ENCODE measurements around the gene KCNN3. TPM values are rescaled to one million over a fixed set of nuclear protein-coding genes. Genes with fewer than 3 reads are reported as not detected.

Gene KCNN3
- total RNA-seq, 6 experiments from 2014 or later = not detected

DNA sequence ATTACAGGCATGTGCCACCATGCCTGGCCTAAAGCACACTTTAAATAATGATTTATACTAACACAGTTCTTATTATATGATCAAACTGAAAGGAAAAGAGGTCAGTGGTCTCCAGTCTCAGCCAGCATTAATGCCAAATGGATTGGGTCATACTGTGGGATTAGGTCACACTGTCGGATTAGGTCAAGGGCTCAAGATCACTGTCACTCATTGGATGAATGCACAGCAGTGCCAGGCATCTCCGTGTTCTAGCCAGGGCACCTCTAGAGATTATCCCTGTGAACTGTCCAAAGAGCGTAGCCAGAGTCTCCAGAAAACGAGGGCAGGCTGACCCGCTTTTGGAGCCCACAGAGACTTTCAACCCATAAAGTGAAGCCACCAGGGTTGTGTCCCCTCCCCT lies 70.9 kb downstream of the KCNN3 start:
- Mint-ChIP-seq H3K27ac (no peak overlapping the region), H3K27me3 (ENCODE audit: insufficient read depth) (peaks cover 51% of the 10 kb centered on the region), H3K9me3 (no peaks in the 10 kb centered on the region), H3K4me1 (ENCODE audit: low read depth) (no peaks in the 10 kb centered on the region), H3K4me3 (no peak overlapping the region), H3K36me3 (ENCODE audit: low read depth) (no peaks in the 10 kb centered on the region)
- TF ChIP-seq, protein P1, sequence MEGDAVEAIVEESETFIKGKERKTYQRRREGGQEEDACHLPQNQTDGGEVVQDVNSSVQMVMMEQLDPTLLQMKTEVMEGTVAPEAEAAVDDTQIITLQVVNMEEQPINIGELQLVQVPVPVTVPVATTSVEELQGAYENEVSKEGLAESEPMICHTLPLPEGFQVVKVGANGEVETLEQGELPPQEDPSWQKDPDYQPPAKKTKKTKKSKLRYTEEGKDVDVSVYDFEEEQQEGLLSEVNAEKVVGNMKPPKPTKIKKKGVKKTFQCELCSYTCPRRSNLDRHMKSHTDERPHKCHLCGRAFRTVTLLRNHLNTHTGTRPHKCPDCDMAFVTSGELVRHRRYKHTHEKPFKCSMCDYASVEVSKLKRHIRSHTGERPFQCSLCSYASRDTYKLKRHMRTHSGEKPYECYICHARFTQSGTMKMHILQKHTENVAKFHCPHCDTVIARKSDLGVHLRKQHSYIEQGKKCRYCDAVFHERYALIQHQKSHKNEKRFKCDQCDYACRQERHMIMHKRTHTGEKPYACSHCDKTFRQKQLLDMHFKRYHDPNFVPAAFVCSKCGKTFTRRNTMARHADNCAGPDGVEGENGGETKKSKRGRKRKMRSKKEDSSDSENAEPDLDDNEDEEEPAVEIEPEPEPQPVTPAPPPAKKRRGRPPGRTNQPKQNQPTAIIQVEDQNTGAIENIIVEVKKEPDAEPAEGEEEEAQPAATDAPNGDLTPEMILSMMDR (IDR thresholded peaks at IDR 0.05) = no peak
- no peak for DNase-seq

DNA sequence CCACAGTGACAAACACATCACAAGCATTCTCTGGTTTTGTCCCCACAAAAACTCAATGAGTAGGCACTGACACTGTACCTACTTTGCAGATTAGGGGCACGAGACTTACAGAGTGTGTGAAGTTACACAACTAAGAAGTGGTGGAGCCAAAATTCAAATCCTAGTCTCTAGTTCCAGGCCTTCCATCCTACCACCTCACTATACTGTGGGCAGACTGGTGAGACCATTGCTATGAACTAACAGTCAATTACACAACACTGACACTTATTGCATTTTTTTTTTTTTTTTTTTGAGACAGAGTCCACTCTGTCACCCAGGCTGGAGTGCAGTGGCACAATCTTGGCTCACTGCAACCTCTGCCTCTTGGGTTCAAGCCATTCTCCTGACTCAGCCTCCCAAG lies 71.4 kb downstream of the KCNN3 start:
- Mint-ChIP-seq H3K9me3 (no peaks in the 10 kb centered on the region), H3K36me3 (ENCODE audit: low read depth) (no peaks in the 10 kb centered on the region), H3K27me3 (ENCODE audit: insufficient read depth) (peaks cover 46% of the 10 kb centered on the region), H3K4me3 (no peak overlapping the region), H3K27ac (no peak overlapping the region), H3K4me1 (ENCODE audit: low read depth) (no peaks in the 10 kb centered on the region)
- no peak for DNase-seq
- TF ChIP-seq, protein P1 (IDR thresholded peaks at IDR 0.05) = no peak

DNA sequence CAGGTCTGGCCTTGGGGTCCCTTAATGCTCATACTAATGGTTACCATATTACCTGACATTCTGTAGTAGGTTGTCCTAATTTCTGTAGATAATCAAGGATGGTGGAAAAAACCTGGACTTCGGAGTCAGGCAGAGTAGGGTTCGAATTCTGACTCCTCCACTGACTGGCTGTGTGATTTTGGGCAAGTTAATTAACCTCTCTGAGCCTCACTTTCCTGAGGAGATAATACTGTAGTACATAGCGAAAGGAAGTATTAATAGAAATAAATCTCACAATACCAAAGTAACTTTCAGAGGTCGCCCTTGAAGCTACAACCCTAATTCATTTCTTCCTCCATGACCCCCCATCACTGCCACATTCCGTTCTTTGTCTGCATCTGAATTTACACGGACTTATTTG lies 72.9 kb downstream of the KCNN3 start:
- H3K4me1 Mint-ChIP-seq (ENCODE audit: low read depth) = no peaks in the 10 kb centered on the region
- no peaks in the 10 kb centered on the region for H3K9me3 Mint-ChIP-seq
- TF ChIP-seq, protein P1 (IDR thresholded peaks at IDR 0.05) = no peak
- H3K4me3 Mint-ChIP-seq = no peak overlapping the region
- H3K27ac Mint-ChIP-seq = no peak overlapping the region
- peaks cover 45% of the 10 kb centered on the region for H3K27me3 Mint-ChIP-seq (ENCODE audit: insufficient read depth)
- DNase-seq = no peak
- no peaks in the 10 kb centered on the region for H3K36me3 Mint-ChIP-seq (ENCODE audit: low read depth)

DNA sequence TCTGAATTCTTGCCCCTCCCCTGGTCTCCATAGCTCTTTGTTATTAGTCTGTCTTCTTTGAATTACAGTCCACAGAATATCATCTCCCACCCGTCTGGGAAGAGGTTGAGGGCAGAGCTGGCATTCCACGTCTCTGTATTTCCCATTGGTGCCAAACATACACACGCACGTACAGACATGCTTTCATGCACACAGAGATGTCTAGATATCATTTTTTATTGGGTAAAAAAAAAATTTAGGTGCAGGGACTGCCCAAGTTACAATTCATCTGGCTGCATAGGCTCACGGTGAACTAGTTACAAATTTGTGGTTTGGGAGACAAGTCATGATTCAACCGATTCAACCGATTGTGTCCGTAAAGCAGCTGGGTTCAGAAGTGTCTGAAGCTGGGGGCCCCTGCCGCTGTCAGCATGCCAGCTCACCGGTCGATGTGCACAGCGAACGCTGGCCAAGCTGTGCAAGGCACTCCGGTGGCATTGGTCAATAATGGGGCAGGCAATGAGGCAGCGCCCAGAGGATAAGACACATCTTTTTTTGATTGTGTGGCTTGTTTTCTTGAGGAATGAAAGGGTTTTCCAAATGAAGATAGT lies 73.7 kb downstream of the KCNN3 start:
- H3K27ac Mint-ChIP-seq = no peak overlapping the region
- DNase-seq = no peak
- H3K36me3 Mint-ChIP-seq (ENCODE audit: low read depth) = no peaks in the 10 kb centered on the region
- H3K4me1 Mint-ChIP-seq (ENCODE audit: low read depth) = no peaks in the 10 kb centered on the region
- H3K9me3 Mint-ChIP-seq = no peaks in the 10 kb centered on the region
- H3K4me3 Mint-ChIP-seq = no peak overlapping the region
- peaks cover 47% of the 10 kb centered on the region for H3K27me3 Mint-ChIP-seq (ENCODE audit: insufficient read depth)
- TF ChIP-seq, protein P1 (IDR thresholded peaks at IDR 0.05) = no peak

DNA sequence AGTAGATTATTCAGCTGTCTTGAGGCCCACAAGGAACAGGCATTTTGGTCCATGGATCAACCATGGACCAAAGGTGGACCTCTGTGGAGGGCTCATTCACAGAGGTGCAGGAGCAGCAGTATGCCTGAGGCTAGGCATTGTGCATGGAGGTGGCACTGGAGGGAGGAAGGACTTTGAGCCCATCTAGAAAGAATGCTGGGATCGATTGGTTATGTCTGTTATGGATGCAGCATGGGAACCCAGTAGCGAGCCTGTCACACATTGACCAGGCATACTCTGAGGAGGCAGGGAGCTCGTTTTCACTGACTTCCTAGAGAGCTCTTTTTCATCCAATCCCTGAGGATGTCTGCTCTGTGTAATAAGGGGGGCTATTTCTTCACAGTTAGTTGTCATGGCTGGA lies 75.5 kb downstream of the KCNN3 start:
- Mint-ChIP-seq H3K27ac (no peak overlapping the region), H3K4me3 (no peak overlapping the region), H3K27me3 (ENCODE audit: insufficient read depth) (peaks cover 34% of the 10 kb centered on the region), H3K4me1 (ENCODE audit: low read depth) (no peaks in the 10 kb centered on the region), H3K9me3 (no peaks in the 10 kb centered on the region), H3K36me3 (ENCODE audit: low read depth) (no peaks in the 10 kb centered on the region)
- TF ChIP-seq, protein P1 (IDR thresholded peaks at IDR 0.05) = no peak
- no peak for DNase-seq

DNA sequence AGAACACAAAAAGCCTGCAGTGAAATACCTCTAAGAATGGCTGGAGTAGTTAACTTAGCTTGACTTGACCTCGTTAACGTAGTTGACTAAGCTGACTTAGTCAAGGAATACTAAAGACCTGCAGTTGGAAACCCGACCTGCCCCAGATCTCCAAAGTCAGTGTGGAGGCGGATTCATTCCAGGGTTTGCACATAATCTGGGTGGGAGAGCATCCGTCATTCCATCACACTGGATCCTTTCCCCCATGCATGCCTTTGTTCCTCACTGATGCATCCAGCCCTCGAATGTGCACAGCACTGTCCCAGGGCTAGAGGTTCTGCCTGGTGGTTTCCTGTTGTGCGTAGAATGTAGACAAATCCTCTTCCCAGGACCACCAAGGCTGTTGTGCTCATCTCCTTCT lies 76.4 kb downstream of the KCNN3 start:
- H3K4me1 Mint-ChIP-seq (ENCODE audit: low read depth) = no peaks in the 10 kb centered on the region
- no peaks in the 10 kb centered on the region for H3K36me3 Mint-ChIP-seq (ENCODE audit: low read depth)
- no peak overlapping the region for H3K4me3 Mint-ChIP-seq
- DNase-seq = no peak
- no peaks in the 10 kb centered on the region for H3K9me3 Mint-ChIP-seq
- no peak overlapping the region for H3K27ac Mint-ChIP-seq
- TF ChIP-seq, protein P1 (IDR thresholded peaks at IDR 0.05) = no peak
- peaks cover 36% of the 10 kb centered on the region for H3K27me3 Mint-ChIP-seq (ENCODE audit: insufficient read depth)
